ENCODE data around the gene CD300LD. TPM values are rescaled to one million over a fixed set of nuclear protein-coding genes. Genes with fewer than 3 reads are reported as not detected.
"Not testable (repeated sequence)": the region's sequence is repeated elsewhere in the genome, so short reads cannot be mapped to it uniquely, and the experiment has no call there.

The CD300LD gene
- total RNA-seq, 1 experiment from 2014 or later, result not detected

DNA sequence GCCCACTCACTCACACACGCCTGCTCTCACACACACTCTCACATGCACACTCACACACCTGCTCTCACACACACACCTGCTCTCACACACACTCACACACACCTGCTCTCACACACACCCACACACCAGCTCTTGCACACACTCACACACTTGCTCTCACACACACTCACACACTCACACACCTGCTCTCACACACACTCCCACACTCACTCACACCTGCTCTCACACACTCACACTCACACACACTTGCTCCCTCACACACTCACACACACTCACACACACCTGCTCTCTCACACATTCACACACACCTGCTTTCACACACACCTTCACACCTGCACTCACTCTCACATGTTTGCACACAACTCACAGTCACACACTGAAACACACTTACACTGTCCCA is 28.7 kb downstream of the CD300LD start:
- no peaks in the 10 kb centered on the region for H3K27me3 ChIP-seq (replicated peaks; ENCODE audit: insufficient read depth, low read depth, low read length, poor library complexity)
- no peaks in the 10 kb centered on the region for H3K36me3 ChIP-seq (ENCODE audit: insufficient read depth, low read length, poor library complexity, severe bottlenecking)
- intact Hi-C loops (cut with micrococcal nuclease; ENCODE audit: unreplicated experiment), result no loop called here
- H3K4me1 ChIP-seq (ENCODE audit: insufficient read depth, low read length, poor library complexity, severe bottlenecking), result no peaks in the 10 kb centered on the region
- ChIA-PET POLR2A (ENCODE audit: low non-redundant PET) (no interaction called here), CTCF (no interaction called here)
- H3K4me3 ChIP-seq (ENCODE audit: low read depth, low read length, poor library complexity, severe bottlenecking), result no peak overlapping the region
- TF ChIP-seq, protein P1, sequence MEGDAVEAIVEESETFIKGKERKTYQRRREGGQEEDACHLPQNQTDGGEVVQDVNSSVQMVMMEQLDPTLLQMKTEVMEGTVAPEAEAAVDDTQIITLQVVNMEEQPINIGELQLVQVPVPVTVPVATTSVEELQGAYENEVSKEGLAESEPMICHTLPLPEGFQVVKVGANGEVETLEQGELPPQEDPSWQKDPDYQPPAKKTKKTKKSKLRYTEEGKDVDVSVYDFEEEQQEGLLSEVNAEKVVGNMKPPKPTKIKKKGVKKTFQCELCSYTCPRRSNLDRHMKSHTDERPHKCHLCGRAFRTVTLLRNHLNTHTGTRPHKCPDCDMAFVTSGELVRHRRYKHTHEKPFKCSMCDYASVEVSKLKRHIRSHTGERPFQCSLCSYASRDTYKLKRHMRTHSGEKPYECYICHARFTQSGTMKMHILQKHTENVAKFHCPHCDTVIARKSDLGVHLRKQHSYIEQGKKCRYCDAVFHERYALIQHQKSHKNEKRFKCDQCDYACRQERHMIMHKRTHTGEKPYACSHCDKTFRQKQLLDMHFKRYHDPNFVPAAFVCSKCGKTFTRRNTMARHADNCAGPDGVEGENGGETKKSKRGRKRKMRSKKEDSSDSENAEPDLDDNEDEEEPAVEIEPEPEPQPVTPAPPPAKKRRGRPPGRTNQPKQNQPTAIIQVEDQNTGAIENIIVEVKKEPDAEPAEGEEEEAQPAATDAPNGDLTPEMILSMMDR (conservative IDR thresholded peaks at IDR 0.05; ENCODE audit: low read depth, low read length), result no peak
- TF ChIP-seq EZH2 (IDR thresholded peaks at IDR 0.05; ENCODE audit: borderline replicate concordance, low read depth, low read length, poor library complexity, severe bottlenecking), result no peak
- H3K27ac ChIP-seq (ENCODE audit: low read depth, low read length, poor library complexity, severe bottlenecking), result no peak overlapping the region
- no peaks in the 10 kb centered on the region for H3K9me3 ChIP-seq (ENCODE audit: low read depth, low read length, poor library complexity, severe bottlenecking)
- no TSS peak for BruUV-seq (replicated peaks)
- DNase-seq (ENCODE audit: low spot score), result no peak

DNA sequence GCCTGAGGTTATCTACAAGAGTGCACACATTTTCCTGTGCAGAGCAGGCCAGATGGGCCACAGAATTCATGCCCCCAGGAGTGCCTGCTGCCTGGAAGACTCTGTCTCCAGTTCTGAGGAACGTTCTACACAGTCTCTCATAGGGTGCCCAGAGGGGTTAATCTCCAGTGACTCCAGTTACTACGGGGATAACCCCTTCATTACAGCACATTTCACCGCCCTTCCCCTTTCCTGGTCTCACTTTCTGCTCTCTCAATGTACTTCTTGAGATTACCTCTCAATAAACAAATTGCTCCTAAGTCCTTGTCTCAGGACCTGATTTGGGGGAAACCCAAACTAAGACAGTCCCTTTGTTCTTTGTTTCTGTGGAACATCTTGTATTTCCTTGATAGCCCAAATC is 30.5 kb downstream of the CD300LD start:
- DNase-seq (ENCODE audit: low spot score), result no peak
- no peak overlapping the region for H3K27ac ChIP-seq (ENCODE audit: low read depth, low read length, poor library complexity, severe bottlenecking)
- BruUV-seq (replicated peaks), result no TSS peak
- POLR2A ChIA-PET (ENCODE audit: low non-redundant PET), result no interaction called here
- intact Hi-C loops (cut with micrococcal nuclease; ENCODE audit: unreplicated experiment), result no loop called here
- H3K9me3 ChIP-seq (ENCODE audit: low read depth, low read length, poor library complexity, severe bottlenecking), result no peaks in the 10 kb centered on the region
- H3K4me1 ChIP-seq (ENCODE audit: insufficient read depth, low read length, poor library complexity, severe bottlenecking), result no peaks in the 10 kb centered on the region
- no peaks in the 10 kb centered on the region for H3K27me3 ChIP-seq (replicated peaks; ENCODE audit: insufficient read depth, low read depth, low read length, poor library complexity)
- H3K36me3 ChIP-seq (ENCODE audit: insufficient read depth, low read length, poor library complexity, severe bottlenecking), result no peaks in the 10 kb centered on the region
- TF ChIP-seq EZH2 (IDR thresholded peaks at IDR 0.05; ENCODE audit: borderline replicate concordance, low read depth, low read length, poor library complexity, severe bottlenecking), result no peak
- TF ChIP-seq, protein P1 (conservative IDR thresholded peaks at IDR 0.05; ENCODE audit: low read depth, low read length), result no peak
- CTCF ChIA-PET, result interaction anchor here (0.6 kb wide), 1 partner anchor 1297 kb away, joined by 3 read pairs; no protein-coding TSS in a partner anchor
- no peak overlapping the region for H3K4me3 ChIP-seq (ENCODE audit: low read depth, low read length, poor library complexity, severe bottlenecking)

DNA sequence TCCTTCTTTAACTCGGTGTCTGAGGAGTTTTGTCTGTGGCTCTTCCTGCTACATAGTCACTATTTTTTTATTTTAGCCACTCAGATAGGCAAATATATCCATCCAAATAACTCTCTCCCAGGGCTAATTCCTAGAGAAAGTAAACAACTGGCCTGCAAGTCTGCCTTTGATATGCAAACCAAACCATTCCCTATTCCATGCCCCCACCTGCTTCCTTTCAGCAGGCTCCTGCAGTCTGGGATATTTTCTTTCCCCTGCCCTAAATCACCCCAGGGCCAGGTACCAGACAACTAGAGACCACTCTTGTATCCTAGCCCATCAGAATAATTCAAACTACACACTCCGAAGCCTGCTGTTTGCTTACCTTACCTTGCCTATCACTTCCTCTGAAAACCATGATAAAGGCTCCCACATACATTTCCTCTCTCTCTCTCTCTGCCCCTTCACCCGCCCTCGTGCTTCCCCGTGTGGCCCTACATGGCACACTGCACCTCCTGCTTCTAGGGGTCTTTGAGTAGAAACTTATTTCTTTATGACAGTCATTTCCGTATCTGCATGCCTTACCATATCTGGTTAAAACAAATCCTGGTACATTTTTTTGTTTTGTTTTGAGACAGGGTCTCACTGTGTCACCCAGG is 33.1 kb downstream of the CD300LD start:
- Histone ChIP-seq H3K27me3 (replicated peaks; ENCODE audit: insufficient read depth, low read depth, low read length, poor library complexity) (peaks cover 1% of the 10 kb centered on the region), H3K36me3 (ENCODE audit: insufficient read depth, low read length, poor library complexity, severe bottlenecking) (no peaks in the 10 kb centered on the region), H3K4me3 (ENCODE audit: low read depth, low read length, poor library complexity, severe bottlenecking) (no peak overlapping the region), H3K4me1 (ENCODE audit: insufficient read depth, low read length, poor library complexity, severe bottlenecking) (no peaks in the 10 kb centered on the region), H3K9me3 (ENCODE audit: low read depth, low read length, poor library complexity, severe bottlenecking) (no peaks in the 10 kb centered on the region), H3K27ac (ENCODE audit: low read depth, low read length, poor library complexity, severe bottlenecking) (no peak overlapping the region)
- intact Hi-C loops (cut with micrococcal nuclease; ENCODE audit: unreplicated experiment), result no loop called here
- no peak for DNase-seq (ENCODE audit: low spot score)
- no TSS peak for BruUV-seq (replicated peaks)
- TF ChIP-seq EZH2 (IDR thresholded peaks at IDR 0.05; ENCODE audit: borderline replicate concordance, low read depth, low read length, poor library complexity, severe bottlenecking), result no peak
- TF ChIP-seq, protein P1 (conservative IDR thresholded peaks at IDR 0.05; ENCODE audit: low read depth, low read length), result no peak
- CTCF ChIA-PET, result no interaction called here
- POLR2A ChIA-PET (ENCODE audit: low non-redundant PET), result no interaction called here

DNA sequence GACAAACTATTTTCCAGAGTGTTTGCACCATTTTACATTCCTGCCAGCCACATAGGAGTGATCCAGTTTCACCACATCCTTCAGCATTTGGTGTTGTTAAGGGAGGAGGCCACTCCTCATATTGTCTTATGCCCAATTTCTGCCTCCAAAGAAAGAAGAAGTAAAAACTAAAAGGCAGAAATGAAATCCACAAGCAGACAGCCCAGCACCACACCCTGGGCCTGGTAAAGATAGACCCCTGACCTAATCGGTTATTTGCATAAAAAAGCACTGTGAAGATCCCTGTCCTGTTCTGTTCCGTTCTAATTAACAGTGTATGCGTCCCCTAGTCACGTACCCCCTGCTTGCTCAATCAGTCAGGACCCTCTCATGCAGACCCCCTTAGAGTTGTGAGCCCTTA is 33.7 kb downstream of the CD300LD start:
- H3K9me3 ChIP-seq (ENCODE audit: low read depth, low read length, poor library complexity, severe bottlenecking); H3K4me3 ChIP-seq (ENCODE audit: low read depth, low read length, poor library complexity, severe bottlenecking); H3K27me3 ChIP-seq (replicated peaks; ENCODE audit: insufficient read depth, low read depth, low read length, poor library complexity); intact Hi-C loops (cut with micrococcal nuclease; ENCODE audit: unreplicated experiment); H3K4me1 ChIP-seq (ENCODE audit: insufficient read depth, low read length, poor library complexity, severe bottlenecking); POLR2A ChIA-PET (ENCODE audit: low non-redundant PET); BruUV-seq (replicated peaks); DNase-seq (ENCODE audit: low spot score); H3K36me3 ChIP-seq (ENCODE audit: insufficient read depth, low read length, poor library complexity, severe bottlenecking); H3K27ac ChIP-seq (ENCODE audit: low read depth, low read length, poor library complexity, severe bottlenecking); CTCF ChIA-PET: not testable (repeated sequence)

Measured in A673 (cell line).